HEK293 (cell line): Measurements from ENCODE around the gene GGNBP2.

Experiments used
- CTCF ChIA-PET: fragments of 350-600 bp; formaldehyde crosslinking; extraction: SDS; loops from one replicate; lab custom pipeline; 2021; ENCODE audit warnings: antibody characterized with exemption; lab: Yijun Ruan, JAX
- POLR2A ChIA-PET: fragments of 300-600 bp; formaldehyde crosslinking; extraction: SDS; loops from one replicate; lab custom pipeline; 2020; ENCODE audit warnings: antibody characterized with exemption, inconsistent platforms; lab: Yijun Ruan, JAX
- H3K27ac ChIP-seq: fragments of 200-500 bp; sonication (Bioruptor generic); 2 replicates; pipeline ENCODE4 v1.5.1; 2014; ENCODE audit warnings: low read depth, low read length, control low read depth, inconsistent platforms; ENCODE audit errors: extremely low read depth
- H3K36me3 ChIP-seq, 2 experiments: fragments of 200-500 bp in 1 of 2; sonication (Bioruptor generic) in 1 of 2; 1 replicate in 1 of 2; 2 replicates in 1 of 2; pipeline ENCODE4 v1.5.1; 2014 to 2017; ENCODE audit warnings: inconsistent platforms in 2 of 2, low read length in 2 of 2; ENCODE audit not compliant: control insufficient read depth in 2 of 2, insufficient read depth in 1 of 2
- H3K4me1 ChIP-seq: fragments of 200-500 bp; sonication (Bioruptor generic); 2 replicates; pipeline ENCODE4 v1.5.1; 2014; ENCODE audit warnings: mild to moderate bottlenecking, low read length, inconsistent platforms; ENCODE audit not compliant: control insufficient read depth, insufficient read depth
- H3K4me3 ChIP-seq: 2 replicates; pipeline ENCODE4 v1.5.1; 2011; ENCODE audit warnings: low read depth, mild to moderate bottlenecking, control low read depth, low read length, moderate library complexity
- H3K9me3 ChIP-seq: fragments of 200-500 bp; sonication (Bioruptor generic); 2 replicates; pipeline ENCODE4 v1.5.1; 2014; ENCODE audit warnings: low read depth, low read length, inconsistent platforms; ENCODE audit not compliant: control insufficient read depth, insufficient read depth
- CTCF ChIP-seq: fragments of 450-650 bp; formaldehyde crosslinking; IDR thresholded peaks from 2 replicates; pipeline ENCODE4 v1.5.1; 2016; ENCODE audit warnings: missing biosample characterization, missing genetic modification characterization
- HOXD13 ChIP-seq: sonication (generic); formaldehyde crosslinking; IDR thresholded peaks from 2 replicates; pipeline ENCODE4 v1.8.0; 2022; ENCODE audit warnings: missing genetic modification reagents, borderline replicate concordance
- KLF10 ChIP-seq: fragments of 450-650 bp; IDR thresholded peaks from 2 replicates; pipeline ENCODE4 v1.5.1; 2018; ENCODE audit warnings: missing biosample characterization, mild to moderate bottlenecking, missing genetic modification characterization
- KLF8 ChIP-seq: fragments of 450-650 bp; formaldehyde crosslinking; IDR thresholded peaks from 2 replicates; pipeline ENCODE4 v1.5.1; 2016; ENCODE audit warnings: missing biosample characterization, missing genetic modification characterization
- MYNN ChIP-seq: fragments of 450-650 bp; formaldehyde crosslinking; IDR thresholded peaks from 2 replicates; pipeline ENCODE4 v1.5.1; 2016; ENCODE audit warnings: missing biosample characterization, missing genetic modification characterization, borderline replicate concordance
- SALL2 ChIP-seq: fragments of 450-650 bp; formaldehyde crosslinking; IDR thresholded peaks from 2 replicates; pipeline ENCODE4 v1.5.0; 2017; ENCODE audit warnings: missing biosample characterization, mild to moderate bottlenecking, missing genetic modification characterization, borderline replicate concordance
- SP2 ChIP-seq: fragments of 450-650 bp; formaldehyde crosslinking; IDR thresholded peaks from 2 replicates; pipeline ENCODE4 v1.5.1; 2016; ENCODE audit warnings: missing biosample characterization, missing genetic modification characterization
- ZBTB48 ChIP-seq: fragments of 450-650 bp; formaldehyde crosslinking; IDR thresholded peaks from 2 replicates; pipeline ENCODE4 v1.5.1; 2016; ENCODE audit warnings: missing biosample characterization, missing genetic modification characterization
- ZNF133 ChIP-seq: fragments of 450-650 bp; formaldehyde crosslinking; IDR thresholded peaks from 2 replicates; pipeline ENCODE4 v1.5.1; 2016; ENCODE audit warnings: missing biosample characterization, missing genetic modification characterization
- ZNF140 ChIP-seq: fragments of 450-650 bp; formaldehyde crosslinking; IDR thresholded peaks from 2 replicates; pipeline ENCODE4 v1.5.1; 2016; ENCODE audit warnings: missing biosample characterization, missing genetic modification characterization
- ZNF146 ChIP-seq: fragments of 450-650 bp; formaldehyde crosslinking; IDR thresholded peaks from 2 replicates; pipeline ENCODE4 v1.5.1; 2016; ENCODE audit warnings: missing biosample characterization, missing genetic modification characterization
- ZNF223 ChIP-seq: fragments of 450-650 bp; formaldehyde crosslinking; IDR thresholded peaks from 2 replicates; pipeline ENCODE4 v1.5.1; 2016; ENCODE audit warnings: missing biosample characterization, missing genetic modification characterization
- ZNF350 ChIP-seq: fragments of 450-650 bp; formaldehyde crosslinking; IDR thresholded peaks from 2 replicates; pipeline ENCODE4 v1.5.0; 2017; ENCODE audit warnings: missing biosample characterization, mild to moderate bottlenecking, missing genetic modification characterization
- ZNF362 ChIP-seq: fragments of 450-650 bp; formaldehyde crosslinking; IDR thresholded peaks from 2 replicates; pipeline ENCODE4 v1.5.1; 2016; ENCODE audit warnings: missing biosample characterization, missing genetic modification characterization
- ZNF423 ChIP-seq: fragments of 450-650 bp; formaldehyde crosslinking; IDR thresholded peaks from 2 replicates; pipeline ENCODE4 v1.5.1; 2016; ENCODE audit warnings: missing biosample characterization, missing genetic modification characterization
- ZNF501 ChIP-seq: fragments of 450-650 bp; formaldehyde crosslinking; IDR thresholded peaks from 2 replicates; pipeline ENCODE4 v1.5.1; 2016; ENCODE audit warnings: missing biosample characterization, missing genetic modification characterization
- ZNF560 ChIP-seq: fragments of 450-650 bp; formaldehyde crosslinking; IDR thresholded peaks from 2 replicates; pipeline ENCODE4 v1.5.1; 2017; ENCODE audit warnings: missing biosample characterization, missing genetic modification characterization, borderline replicate concordance
- ZNF585B ChIP-seq: fragments of 450-650 bp; formaldehyde crosslinking; IDR thresholded peaks from 2 replicates; pipeline ENCODE4 v1.5.1; 2016; ENCODE audit warnings: missing biosample characterization, missing genetic modification characterization
- ZNF624 ChIP-seq: fragments of 450-650 bp; formaldehyde crosslinking; IDR thresholded peaks from 2 replicates; pipeline ENCODE4 v1.5.1; 2017; ENCODE audit warnings: missing biosample characterization, missing genetic modification characterization
- ZNF654 ChIP-seq: fragments of 450-650 bp; formaldehyde crosslinking; IDR thresholded peaks from 2 replicates; pipeline ENCODE4 v1.5.1; 2016; ENCODE audit warnings: low read depth, missing biosample characterization, missing genetic modification characterization
- ZNF747 ChIP-seq: fragments of 450-650 bp; formaldehyde crosslinking; IDR thresholded peaks from 2 replicates; pipeline ENCODE4 v1.5.1; 2016; ENCODE audit warnings: missing biosample characterization, missing genetic modification characterization
- ZSCAN30 ChIP-seq: fragments of 450-650 bp; IDR thresholded peaks from 2 replicates; pipeline ENCODE4 v1.5.1; 2018; ENCODE audit warnings: missing biosample characterization, mild to moderate bottlenecking, missing genetic modification characterization, moderate library complexity
- ZXDB ChIP-seq: fragments of 450-650 bp; formaldehyde crosslinking; IDR thresholded peaks from 2 replicates; pipeline ENCODE4 v1.5.1; 2016; ENCODE audit warnings: missing biosample characterization, missing genetic modification characterization
- TF ChIP-seq, protein P1 (sequence below): fragments of 450-650 bp; formaldehyde crosslinking; conservative IDR thresholded peaks from 2 replicates; pipeline ENCODE4 v1.5.1; 2016; ENCODE audit warnings: low read depth, missing biosample characterization, missing genetic modification characterization
- TF ChIP-seq, protein P2 (sequence below): fragments of 450-650 bp; formaldehyde crosslinking; IDR thresholded peaks from 2 replicates; pipeline ENCODE4 v1.5.1; 2017; ENCODE audit warnings: missing biosample characterization, missing genetic modification characterization

Gene GGNBP2

GRCh38 chr17:36504156-36504545, 40.6 kb upstream of the GGNBP2 start (continued):
- TF ChIP-seq, protein P1, sequence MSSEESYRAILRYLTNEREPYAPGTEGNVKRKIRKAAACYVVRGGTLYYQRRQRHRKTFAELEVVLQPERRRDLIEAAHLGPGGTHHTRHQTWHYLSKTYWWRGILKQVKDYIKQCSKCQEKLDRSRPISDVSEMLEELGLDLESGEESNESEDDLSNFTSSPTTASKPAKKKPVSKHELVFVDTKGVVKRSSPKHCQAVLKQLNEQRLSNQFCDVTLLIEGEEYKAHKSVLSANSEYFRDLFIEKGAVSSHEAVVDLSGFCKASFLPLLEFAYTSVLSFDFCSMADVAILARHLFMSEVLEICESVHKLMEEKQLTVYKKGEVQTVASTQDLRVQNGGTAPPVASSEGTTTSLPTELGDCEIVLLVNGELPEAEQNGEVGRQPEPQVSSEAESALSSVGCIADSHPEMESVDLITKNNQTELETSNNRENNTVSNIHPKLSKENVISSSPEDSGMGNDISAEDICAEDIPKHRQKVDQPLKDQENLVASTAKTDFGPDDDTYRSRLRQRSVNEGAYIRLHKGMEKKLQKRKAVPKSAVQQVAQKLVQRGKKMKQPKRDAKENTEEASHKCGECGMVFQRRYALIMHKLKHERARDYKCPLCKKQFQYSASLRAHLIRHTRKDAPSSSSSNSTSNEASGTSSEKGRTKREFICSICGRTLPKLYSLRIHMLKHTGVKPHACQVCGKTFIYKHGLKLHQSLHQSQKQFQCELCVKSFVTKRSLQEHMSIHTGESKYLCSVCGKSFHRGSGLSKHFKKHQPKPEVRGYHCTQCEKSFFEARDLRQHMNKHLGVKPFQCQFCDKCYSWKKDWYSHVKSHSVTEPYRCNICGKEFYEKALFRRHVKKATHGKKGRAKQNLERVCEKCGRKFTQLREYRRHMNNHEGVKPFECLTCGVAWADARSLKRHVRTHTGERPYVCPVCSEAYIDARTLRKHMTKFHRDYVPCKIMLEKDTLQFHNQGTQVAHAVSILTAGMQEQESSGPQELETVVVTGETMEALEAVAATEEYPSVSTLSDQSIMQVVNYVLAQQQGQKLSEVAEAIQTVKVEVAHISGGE (tag by site-specific recombination): no peak

DNA sequence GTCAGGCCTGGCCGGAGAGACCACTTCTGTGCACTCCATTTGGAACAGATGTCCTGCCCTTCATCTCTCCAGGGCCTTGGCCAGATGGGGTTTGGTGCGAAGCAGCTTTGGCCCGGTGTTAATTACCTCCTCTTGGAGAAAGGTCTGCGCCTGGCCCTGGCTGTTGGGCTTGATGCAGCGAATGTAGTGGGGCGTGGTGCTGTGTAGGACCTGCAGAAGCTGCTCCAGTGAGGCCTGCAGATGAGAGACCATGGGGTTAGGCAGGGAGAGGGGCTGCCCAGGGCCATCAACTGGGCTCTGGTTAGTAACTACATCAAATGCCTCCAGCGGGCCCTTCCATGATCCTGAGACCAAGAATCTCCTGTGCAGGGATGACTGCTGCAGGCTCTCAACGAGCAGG, 39.5 kb upstream of the GGNBP2 start:
- no peaks in the 10 kb centered on the region for H3K9me3 ChIP-seq
- ChIA-PET CTCF (no interaction called here), POLR2A (interaction anchor here (1.1 kb wide), 1 partner anchor 19 kb away, joined by 5 read pairs; the partner anchor contains the start of gene ZNHIT3)
- no peak overlapping the region for H3K4me3 ChIP-seq
- no peaks in the 10 kb centered on the region for H3K4me1 ChIP-seq
- TF ChIP-seq ZNF223 (tag by site-specific recombination): no peak
- no peak for TF ChIP-seq SP2 (tag by site-specific recombination)
- no peak for TF ChIP-seq ZXDB (tag by site-specific recombination)
- no peak for TF ChIP-seq ZBTB48 (tag by site-specific recombination)
- no peak for TF ChIP-seq ZNF560
- no peak for TF ChIP-seq ZNF624 (tag by site-specific recombination)
- no peak for TF ChIP-seq ZNF747 (tag by site-specific recombination)
- no peak for TF ChIP-seq ZNF350 (tag by site-specific recombination)
- no peak for TF ChIP-seq ZNF654
- TF ChIP-seq MYNN (tag by site-specific recombination): no peak
- TF ChIP-seq SALL2: no peak
- TF ChIP-seq ZNF362: no peak
- no peak for TF ChIP-seq ZSCAN30 (tag by site-specific recombination)
- no peak for TF ChIP-seq KLF10 (tag by site-specific recombination)
- H3K36me3 ChIP-seq: peaks cover 47 to 98% of the 10 kb centered on the region in 2 experiments
- H3K27ac ChIP-seq: no peak overlapping the region

DNA sequence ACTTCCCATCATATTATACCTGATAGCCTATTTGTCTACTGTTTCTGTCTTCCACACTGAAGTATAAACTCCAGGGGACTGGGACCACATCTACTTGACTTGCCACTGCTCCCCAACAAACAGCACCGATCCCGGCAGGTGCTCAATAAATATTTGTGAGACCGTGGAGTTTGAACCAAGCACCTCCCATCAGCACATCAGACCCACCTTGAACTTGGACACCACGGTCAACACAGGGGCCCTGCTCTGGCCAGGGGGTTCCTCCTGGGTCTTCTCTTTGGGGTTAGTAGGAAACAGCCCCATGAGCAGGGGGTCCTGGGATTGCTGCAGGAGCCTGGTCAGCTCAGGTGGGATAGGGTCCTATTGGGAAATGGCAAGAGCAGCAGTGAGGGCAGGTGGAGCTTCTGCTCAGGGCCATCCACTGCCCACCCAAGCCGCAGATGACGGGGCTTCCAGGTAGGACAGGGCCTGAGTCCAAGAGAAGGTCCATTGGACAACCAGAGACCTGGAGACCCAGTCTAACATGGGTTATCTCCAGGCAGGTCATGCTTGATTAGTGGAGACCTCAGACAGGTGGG, 38.4 kb upstream of the GGNBP2 start:
- H3K27ac ChIP-seq: no peak overlapping the region
- POLR2A ChIA-PET: no interaction called here

More for the DNA sequence above, 38.4 kb upstream of the GGNBP2 start:
- Histone ChIP-seq H3K4me1 (no peaks in the 10 kb centered on the region), H3K36me3 (peaks cover 43 to 98% of the 10 kb centered on the region in 2 experiments), H3K4me3 (no peak overlapping the region), H3K9me3 (no peaks in the 10 kb centered on the region)
- CTCF ChIA-PET: interaction anchor here (0.6 kb wide), 1 partner anchor 255 kb away, joined by 4 read pairs; no protein-coding TSS in a partner anchor
- TF ChIP-seq ZNF146 (tag by site-specific recombination) (no peak), HOXD13 (CRISPR knock-in tag) (no peak), CTCF (tag by site-specific recombination) (no peak), KLF8 (tag by site-specific recombination) (no peak), ZNF133 (tag by site-specific recombination) (no peak), ZNF423 (no peak), ZNF140 (tag by site-specific recombination) (no peak), ZNF501 (tag by site-specific recombination) (no peak), ZNF585B (tag by site-specific recombination) (no peak)
- TF ChIP-seq, protein P2, sequence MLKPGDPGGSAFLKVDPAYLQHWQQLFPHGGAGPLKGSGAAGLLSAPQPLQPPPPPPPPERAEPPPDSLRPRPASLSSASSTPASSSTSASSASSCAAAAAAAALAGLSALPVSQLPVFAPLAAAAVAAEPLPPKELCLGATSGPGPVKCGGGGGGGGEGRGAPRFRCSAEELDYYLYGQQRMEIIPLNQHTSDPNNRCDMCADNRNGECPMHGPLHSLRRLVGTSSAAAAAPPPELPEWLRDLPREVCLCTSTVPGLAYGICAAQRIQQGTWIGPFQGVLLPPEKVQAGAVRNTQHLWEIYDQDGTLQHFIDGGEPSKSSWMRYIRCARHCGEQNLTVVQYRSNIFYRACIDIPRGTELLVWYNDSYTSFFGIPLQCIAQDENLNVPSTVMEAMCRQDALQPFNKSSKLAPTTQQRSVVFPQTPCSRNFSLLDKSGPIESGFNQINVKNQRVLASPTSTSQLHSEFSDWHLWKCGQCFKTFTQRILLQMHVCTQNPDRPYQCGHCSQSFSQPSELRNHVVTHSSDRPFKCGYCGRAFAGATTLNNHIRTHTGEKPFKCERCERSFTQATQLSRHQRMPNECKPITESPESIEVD: no peak
